Stimulated activated CD8-positive, alpha-beta memory T cell treated with anti-CD3 and anti-CD28 coated beads, Interleukin-15, amount 100 ng/mL, for 48 hours (primary cell): ENCODE measurements around the gene LRRC17.
A peak's percentile ranks its signal among the peaks of the same experiment; 100 is the strongest.

Experiments
- DNase-seq, 2 donors: peaks; one replicate each; pipeline ENCODE4 v3.0.0-alpha.2; 2020; ENCODE audit warnings: low read depth in 2 of 2

LRRC17 gene, protein sequence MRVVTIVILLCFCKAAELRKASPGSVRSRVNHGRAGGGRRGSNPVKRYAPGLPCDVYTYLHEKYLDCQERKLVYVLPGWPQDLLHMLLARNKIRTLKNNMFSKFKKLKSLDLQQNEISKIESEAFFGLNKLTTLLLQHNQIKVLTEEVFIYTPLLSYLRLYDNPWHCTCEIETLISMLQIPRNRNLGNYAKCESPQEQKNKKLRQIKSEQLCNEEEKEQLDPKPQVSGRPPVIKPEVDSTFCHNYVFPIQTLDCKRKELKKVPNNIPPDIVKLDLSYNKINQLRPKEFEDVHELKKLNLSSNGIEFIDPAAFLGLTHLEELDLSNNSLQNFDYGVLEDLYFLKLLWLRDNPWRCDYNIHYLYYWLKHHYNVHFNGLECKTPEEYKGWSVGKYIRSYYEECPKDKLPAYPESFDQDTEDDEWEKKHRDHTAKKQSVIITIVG

DNA sequence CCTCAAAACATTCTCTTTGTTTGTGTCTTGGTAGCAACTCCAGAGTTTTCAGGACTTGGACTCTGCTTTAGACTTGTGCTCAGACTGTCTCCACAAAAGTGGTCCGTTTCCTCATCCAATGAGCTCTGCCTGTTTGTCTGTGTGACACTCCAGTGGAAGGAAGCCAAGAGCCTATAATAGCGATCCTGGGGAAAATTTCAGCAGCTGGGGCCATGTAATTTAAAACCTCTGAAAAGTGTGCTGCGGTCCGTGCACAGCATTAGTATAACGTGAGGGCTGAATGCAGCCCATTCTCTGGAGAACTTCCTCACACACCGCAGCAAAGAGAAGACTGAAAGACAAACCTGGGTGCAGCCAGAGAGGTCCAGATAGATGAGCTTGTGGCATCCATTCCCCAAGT lies at the start of gene LRRC17:
Gene LRRC17 (plus strand): TSS at position 259 of the 400 bp plus-strand sequence. CDS start 20,914 bp downstream, outside the sequence.
- DNase-seq = no peak

DNA sequence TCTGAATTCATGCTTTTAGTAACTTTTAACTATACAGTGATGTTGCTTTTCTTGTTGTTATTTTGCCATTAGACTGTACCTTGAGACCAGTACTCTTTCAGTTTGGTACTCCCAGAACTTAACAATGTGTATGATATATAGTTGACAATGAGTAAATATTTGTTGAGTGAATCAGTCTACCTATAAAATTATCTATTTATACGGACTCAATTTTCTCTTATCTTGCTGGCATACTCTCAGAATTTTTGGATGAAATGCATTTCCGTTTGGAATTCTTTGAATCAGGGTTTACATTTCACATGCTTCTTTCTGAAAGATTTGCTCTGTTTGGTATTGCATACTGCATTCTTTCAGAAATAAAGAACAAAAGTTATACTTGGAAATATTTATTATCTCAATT lies 47.8 kb upstream of the LRRC17 start:
- no peak for DNase-seq

DNA sequence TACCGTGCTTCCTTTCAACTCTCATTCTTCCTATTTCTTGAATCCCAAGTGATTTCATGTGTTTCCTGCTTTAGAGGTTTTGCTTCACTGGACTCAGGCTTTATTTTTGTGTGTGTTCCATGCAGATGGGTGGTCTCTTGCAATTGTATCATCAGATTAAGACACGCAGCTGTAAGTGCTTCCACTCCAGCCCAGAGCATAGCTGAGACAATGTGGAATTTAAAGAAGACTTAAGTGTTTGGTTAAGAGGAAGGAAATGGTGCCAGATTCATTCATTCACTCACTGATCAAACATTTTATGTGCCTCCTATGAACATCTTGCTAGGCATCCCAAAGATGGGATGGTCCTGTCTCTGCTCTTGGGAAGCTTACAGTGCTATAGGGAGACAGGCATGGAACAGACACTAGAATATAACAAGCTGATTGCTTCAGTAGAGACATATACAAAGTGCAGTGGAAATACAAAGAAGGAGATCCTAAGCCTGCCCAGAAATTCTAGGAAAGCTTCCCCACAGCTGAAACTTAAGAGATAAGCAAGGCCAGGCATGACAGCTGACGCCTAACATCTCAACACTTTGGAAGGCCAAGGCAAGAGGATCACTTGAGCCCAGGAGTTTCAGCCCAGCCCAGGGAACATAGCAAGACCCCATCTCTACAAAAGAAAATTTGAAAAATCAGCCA lies 46.1 kb upstream of the LRRC17 start:
- no peak for DNase-seq

DNA sequence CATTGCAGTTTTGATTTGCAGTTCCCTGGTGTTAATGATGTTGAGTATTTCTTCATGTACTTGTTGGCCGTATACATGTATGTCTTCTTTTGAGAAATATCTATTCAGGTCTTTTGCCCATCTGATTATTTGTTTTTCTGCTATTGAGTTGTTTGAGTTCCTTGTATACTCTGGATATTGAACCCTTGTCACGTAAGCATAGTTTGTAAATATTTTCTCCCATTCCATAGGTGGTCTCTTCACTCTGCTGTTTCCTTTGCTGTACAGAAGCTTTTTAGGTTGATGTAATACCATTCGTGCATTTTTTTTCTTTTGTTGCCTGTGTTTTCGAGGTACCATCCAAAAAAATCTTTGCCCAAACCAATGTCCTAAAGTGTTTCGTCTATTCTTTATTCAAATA lies 43.6 kb upstream of the LRRC17 start:
- DNase-seq = no peak

DNA sequence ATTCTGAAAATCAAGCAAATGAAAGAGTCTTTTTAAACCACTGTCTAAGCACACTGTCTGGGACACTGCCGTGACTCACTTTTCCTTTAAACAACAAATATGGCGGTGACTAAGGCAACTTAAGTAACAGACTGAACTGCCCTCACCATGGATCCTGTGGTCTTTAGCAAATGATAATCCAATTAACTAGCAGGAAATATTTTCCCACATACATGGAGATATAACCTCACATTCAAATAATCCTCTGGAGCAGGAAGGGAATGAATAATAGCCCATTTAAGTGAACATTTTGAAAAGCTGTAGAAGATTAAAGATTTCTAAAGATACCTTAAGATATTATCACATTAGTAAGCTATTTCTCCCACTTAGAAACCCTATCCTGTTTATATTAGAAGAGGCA lies 40.3 kb upstream of the LRRC17 start:
- DNase-seq = no peak

DNA sequence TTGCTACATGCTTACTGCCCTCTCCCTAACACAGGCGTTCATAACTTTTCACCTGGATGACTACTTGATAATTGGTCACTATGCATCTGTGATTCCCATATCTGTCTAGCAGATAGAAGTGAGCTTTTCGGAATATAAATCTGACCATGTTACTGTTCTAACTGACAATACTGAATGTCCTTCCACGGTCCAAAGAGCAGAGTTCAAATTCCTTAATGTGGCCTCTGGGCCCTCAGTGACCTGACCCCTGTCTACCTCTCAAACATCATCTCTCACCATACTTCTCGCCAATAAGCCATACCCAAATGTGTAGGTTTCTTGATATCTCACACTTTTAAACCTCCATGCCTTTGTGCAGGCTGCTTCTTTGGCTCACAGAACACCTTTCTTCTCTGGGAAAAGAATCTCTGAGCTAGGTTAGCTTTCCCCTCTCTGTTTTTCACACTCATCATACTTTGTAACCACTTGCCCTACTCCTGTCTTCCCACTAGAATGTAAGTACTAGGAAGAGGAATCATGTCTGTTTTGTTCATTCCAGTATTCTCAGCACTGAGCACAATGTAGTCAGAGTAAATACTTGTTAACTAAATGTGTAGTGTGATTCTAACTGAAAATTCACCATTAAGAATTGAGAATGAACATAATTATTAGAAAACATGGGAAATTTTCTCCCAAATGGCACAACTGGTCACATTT lies 39.2 kb upstream of the LRRC17 start:
- no peak for DNase-seq

DNA sequence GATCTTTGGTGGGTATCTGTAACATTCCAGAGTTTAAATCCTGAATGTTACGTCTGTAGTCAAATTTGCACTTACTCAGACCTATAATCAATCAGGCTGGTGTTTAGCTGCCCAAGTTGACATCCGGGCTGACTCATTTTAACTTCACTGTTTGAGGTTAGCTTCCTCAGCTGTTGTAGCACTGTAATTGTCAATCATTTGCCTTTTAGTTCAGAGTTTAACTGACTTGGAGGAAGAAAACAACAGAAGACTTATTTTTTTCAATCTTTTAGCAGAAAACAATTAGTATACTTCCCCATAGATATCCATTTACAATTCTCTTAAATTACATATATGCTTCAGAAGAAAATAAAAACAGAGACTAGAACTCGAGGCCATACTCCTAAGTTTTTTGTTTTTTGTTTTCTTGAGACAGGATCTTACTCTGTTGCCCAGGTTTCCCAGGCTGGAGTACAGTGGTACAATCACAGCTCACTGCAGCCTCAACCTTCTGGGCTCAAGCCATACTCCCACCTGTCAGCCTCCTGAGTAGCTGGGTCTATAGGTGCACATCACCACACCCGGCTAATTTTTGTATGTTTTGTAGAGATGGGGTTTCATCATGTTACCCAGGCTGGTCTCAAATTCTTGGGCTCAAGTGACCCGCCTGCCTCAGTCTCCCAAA lies 38.5 kb upstream of the LRRC17 start:
- no peak for DNase-seq

DNA sequence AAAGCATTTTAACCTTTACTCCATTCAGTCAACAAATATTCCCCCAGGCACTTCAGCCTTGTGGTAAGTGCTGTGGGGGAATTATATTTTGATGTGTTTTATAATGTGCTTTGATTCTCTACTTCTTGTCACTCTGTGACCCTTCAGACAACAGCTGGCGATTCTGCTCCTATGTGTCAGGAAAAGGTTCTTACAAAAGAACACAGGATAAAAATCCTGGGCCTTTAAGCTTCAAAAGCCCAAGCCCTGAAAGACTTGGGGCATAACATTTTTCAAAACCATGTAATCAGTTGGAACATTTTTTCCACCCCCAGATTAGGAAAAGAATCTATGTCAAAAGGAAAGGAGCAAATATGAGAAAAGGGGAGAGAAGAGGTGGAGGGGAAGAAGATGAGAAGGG lies 37.8 kb upstream of the LRRC17 start:
- DNase-seq = no peak

DNA sequence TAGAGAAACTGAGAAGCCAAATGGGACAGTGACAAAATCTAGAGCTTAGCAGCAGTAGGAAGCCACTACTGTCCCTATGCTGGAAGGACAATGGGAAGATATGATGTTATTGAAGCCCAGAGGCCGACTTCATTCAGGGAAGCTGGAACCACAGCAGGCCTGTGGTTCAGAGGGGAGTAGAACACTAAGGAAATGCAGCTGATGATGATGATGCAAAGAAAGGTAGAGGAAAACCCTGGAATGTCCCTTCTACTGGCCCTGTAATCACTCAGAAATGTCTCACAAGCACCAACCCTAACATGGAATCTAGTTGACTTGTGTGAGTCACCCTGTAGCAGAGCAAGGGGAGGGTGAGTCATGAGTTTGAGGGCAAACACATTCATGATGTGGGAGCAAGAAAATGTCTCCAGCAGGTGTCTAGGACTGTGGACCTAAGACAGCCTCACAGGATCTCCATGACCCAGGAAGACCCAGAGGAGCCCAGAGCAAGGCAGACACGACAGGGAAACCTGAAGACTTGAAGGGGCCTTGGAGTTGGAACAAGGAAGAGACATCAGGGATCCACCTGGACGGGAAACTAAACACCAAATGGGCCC lies 37.0 kb upstream of the LRRC17 start:
- peak; percentile 14 to 24 for DNase-seq

DNA sequence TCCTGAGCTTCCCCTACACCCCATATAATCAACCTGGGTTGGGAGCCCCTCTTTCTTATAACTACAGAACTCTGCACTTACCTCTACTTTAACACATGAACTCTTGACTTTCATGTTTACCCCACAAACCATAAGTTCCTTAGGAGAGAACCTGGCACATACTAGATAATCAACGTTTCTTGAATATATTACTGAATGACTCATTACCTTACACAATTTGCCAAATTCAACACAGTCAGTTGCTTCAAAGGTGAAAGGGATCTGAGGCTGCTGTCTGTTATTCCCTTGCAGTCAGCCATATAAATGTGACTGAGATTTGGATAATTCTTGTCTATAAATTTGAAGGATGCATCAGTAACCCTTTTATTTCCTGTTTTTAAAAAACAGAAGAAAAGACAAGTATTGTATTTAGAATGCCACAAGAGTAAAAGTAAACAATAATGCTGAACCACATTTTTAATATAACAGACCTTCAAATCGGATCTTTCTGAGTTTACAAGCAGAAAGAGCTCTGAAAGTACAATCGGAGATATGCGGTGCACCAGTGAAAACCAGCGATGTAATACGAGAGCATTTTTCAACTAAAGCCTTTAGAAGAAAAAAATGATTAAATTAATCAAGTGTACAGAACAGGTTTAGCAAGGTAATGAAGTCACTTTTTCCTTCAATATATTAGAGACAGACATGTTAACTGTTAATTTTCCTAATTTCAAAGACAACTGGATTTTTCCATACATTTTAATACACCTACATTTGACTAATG lies 29.5 kb upstream of the LRRC17 start:
- DNase-seq = no peak

DNA sequence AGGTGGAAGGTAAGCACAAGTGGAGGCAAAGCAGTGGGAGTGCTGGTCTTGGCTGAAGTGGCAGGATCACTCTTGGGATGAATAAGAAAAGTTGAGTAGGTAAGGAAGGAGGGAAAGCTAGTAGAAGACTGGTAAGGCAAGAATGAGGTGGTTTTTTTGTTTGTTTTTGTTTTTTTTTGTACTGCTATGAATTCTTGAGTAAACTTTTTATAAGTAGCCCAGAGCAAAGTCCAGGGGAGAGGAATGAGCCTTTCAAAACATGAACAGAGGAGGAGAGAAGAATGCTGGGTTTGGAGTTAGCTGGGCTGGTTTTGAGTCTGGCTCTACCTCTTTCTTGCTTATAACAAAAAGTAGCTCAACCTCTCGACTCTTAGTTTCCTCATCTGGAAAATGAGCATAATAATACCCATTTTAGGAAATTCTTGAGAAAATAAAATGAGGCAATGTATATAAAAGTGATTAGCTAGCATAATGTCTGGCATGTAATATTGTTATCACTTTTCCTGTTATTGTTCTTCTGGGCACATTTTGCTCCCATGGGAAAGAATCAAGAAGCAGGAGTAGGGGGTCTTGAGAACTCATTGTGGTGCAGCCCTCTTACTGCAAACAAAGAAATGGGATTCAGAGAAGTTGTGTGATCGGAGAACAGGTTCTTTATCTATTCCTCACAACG lies 24.1 kb upstream of the LRRC17 start:
- no peak for DNase-seq

DNA sequence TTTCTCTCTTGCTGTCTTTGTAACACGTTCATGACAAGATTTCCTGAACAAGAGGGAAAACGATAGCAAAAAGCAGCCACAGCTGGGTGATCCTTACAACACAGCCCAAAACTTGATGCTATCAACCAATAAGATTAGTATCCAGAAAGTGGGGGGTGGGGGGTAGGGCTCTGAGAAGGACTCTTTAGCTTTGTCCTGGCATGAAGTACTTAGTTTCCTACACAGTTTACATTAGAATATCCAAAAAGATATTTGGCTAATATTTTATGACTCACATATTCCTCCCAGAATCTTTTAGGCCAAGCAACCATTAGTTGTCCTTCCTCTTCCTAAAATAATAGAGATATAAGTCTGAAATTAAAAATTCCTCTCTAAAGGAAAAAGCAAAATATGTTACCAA lies 22.9 kb upstream of the LRRC17 start:
- DNase-seq = no peak

DNA sequence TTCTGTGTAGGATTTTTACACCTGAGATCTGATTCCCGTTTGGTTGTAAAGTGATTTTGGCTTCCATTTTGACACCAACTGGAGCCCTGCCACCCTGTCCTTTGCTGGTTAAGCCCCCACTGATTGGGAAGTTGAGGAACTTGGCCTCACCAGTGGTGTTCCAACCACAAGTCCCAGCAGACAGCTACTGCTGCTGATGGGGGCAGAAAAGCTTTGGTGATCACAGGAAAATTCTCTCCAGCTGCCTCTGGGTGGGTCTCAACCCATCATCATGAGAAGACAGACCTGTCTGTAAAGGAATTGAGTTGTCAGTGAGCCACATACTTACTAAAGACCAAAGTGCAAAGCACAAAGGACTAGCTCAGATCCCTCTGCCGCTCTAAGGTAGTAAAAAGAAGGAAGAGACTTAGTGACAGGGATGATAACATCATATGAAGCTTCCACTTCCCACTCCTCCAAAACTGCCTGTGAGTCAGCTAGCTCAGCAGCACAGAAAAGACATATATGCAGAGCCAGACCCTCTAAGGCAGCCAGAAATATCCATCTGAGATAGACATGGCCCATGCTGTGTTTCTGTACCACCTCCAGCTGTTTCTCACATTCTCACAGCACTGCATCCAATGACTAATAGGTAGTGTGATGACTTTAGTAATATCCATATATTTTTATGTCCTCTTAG lies 22.4 kb upstream of the LRRC17 start:
- no peak for DNase-seq

DNA sequence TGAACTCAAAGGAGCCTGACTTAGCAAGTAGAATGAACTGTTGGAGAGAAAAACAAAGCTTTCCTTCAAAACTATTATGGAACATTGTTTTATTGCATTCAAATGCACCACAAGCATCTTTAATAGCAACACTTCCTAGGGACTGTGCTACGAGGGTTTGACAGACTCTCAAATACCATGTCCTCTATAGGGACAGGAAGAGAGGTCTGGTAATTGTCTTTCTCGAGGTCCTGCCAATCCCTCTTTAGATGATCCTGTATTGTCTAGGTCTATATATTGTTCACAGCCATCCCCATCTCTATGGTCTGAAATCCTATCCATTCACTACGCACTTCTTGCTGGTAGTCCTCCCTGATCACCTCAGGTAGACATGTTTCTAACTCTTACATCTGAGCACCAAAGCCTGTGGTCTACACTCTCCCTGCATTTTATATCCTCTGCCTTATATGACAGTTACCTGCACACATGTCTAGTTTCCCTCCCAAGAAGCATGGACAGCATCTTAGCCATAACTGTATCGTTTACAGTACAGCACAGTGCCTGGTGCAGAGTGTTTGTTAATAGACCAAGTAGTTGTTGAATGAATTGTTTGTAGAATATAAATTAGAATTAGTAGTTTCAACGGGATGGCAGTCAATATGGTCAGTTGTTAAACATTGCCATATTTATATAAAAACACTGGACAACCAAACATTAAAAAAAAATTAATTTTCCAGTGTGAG lies 21.7 kb upstream of the LRRC17 start:
- no peak for DNase-seq

DNA sequence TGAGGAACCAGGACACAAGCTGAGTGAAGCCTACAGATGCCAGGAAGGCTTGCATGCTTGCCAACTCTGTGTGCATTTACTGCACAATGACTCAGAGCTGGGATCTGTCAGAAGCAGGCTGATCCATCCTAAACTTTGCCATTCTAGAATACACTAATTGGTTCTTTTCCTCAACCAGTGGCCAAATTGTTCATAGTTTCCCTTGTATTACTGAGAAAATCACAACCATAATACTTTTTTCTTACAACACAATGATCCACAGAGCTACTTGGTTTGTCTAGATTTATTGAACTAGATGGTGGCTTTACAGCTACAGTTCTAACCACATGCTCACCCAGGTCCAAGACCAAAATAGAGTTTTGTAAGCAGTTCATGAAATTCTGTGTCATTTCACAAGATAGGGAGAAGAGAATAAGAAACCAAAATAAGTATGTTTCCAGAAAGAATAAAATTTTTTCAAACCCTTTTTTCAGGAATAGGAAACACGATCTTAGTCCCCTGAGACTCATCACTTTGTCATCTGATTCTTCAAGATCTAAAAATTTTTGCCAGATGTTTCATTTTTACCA lies 21.0 kb upstream of the LRRC17 start:
- no peak for DNase-seq

DNA sequence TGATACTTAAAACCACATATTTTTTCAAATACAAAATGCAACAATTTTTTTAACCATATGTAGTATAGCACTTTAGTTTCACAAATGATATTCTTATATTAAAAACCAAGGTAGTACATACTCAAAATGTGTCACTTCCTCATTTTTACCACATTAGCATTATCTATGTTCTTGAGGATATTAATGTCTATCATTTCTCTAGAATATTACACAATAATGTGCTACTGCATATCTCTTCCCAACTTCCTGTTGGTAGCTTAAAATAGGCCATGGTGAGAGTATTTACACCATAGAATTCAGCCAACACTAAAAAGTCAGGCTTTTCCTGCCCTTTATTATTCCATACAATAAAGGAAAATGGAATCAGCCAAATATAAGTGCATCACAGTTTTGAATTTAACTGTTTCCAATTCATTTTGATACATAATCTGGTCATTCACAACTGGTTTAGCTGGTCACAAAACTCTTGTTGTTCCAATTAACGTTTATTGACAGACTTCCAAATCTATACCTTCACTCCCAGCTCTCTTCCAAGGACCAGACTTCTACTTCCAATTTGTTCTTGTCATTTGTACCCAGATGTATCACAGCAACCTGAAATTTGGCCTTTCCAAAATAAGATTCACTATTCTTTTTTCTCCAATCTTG lies 20.0 kb upstream of the LRRC17 start:
- no peak for DNase-seq

DNA sequence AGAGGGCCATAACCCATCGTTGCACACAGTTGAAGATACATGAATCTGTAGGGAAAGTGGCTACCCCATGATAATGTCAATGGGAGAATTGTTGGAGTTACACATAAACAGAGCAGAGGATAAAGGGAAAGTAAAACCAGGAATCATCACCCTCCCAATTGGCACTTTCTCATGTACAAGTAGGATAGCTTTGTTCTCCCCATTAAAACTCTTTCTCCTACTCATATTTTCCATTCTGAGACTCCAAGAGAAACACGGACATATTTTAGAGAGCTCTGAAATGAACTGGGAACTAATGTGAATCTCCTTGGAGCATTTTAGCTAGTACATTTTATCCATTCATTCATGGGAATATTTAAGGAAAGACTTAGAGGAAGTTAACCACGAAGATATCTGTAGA lies 17.2 kb upstream of the LRRC17 start:
- DNase-seq = no peak

DNA sequence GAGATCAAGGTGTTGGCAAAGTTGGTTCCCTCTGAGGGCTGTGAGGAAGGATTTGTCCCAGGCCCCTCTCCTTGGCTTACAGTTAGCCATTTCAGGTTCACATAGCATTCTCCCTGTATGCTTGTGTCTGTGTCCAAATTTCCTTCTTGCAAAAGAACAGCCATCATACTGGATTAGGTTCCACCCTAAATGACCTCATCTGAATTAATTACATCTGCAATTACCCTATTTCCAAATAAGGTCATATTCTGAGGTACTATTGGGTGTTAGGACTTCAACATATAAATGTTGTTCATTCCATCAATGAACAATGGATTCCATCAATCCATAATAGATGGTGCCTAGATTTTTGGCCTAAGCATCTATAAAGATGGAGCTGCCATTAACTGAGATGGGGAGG lies 16.2 kb upstream of the LRRC17 start:
- no peak for DNase-seq
